ENCODE data around the gene RAET1E.
"Not testable (repeated sequence)": the region's sequence is repeated elsewhere in the genome, so short reads cannot be mapped to it uniquely, and the experiment has no call there.

The RAET1E gene

GRCh38 chr6:149909701-149910470, 12.0 kb upstream of the RAET1E start:
- no peak for DNase-seq (ENCODE audit: low read depth in 2 of 2)

GRCh38 chr6:149908480-149908879, 10.6 kb upstream of the RAET1E start:
- not testable (repeated sequence) for DNase-seq (ENCODE audit: low read depth in 2 of 2)

DNA sequence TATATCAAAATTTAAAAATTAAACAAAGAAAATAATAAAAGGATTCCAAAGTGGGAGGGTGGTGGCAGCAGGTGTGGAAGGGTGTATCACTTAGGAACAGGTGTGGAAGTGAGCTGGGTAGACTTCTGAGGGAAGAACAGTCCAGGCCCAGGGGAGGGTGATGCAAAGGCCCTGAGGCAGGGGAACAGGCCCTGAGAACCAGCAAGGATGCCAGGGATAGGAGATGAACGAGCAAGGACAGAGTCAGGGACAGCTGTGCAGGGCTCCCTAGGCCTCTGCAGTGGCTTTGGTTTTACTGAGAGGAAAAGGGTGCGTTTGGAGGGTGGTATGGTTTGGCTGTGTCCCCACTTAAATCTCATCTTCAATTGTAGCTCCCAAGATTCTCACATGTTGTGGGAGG, 9.4 kb upstream of the RAET1E start:
- no peak for DNase-seq (ENCODE audit: low read depth in 2 of 2)

- no peak for DNase-seq (ENCODE audit: low read depth in 2 of 2)
Measured at GRCh38 chr6:149906405-149906804, 8.5 kb upstream of the RAET1E start.

DNA sequence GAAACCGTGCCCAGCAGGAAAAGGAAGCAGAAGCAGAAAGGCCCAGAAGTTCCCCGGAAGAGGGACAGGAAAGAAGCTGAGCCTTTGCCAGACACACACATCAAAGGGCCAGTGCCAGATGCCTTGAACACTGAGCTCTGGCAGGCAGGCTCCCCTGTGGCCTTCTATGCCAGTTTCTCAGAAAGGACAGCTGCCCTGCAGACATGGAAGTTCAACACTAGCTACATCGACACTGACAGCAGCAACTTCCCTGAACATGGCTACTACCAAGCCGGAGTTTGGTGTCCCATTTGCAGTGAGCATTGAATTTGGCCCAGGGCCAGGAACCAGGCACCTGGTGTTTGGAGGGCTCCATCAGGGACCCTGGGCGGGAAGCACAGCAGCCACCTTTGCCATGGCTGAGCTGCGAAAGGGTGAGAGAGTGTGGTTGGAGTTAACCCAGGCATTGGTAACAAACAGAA, 8.0 kb upstream of the RAET1E start:
- no peak for DNase-seq (ENCODE audit: low read depth in 2 of 2)

DNA sequence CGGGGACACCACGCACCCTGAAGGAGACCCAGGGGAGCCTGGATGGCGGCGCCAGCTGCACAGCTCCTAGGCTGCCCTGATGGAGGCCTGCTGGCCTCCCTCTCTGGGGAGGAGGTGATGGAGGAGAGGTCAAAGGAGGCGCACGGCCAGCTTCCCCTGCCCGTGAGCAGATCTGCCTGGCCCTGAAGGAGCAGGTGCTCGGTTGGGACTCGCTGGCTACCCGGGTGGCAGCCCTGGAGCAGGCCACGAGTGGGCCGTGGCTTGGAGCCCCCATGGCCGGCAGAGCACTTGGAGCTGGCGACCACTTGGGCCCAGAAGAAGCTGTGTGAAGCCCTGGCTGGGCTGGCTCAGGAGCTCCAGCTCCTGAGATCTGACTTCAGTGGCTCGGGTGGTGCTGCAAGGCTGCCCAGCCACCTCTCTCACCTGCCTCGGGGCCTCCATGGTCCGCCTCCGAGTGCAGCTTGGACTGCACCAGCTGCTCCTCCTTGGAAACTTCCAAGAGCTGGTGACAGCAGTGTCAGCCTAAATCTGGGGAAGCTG, 7.5 kb upstream of the RAET1E start:
- DNase-seq (ENCODE audit: low read depth in 2 of 2) = no peak

- DNase-seq (ENCODE audit: low read depth in 2 of 2) = no peak
Measured at GRCh38 chr6:149904661-149905370, 6.9 kb upstream of the RAET1E start.

DNA sequence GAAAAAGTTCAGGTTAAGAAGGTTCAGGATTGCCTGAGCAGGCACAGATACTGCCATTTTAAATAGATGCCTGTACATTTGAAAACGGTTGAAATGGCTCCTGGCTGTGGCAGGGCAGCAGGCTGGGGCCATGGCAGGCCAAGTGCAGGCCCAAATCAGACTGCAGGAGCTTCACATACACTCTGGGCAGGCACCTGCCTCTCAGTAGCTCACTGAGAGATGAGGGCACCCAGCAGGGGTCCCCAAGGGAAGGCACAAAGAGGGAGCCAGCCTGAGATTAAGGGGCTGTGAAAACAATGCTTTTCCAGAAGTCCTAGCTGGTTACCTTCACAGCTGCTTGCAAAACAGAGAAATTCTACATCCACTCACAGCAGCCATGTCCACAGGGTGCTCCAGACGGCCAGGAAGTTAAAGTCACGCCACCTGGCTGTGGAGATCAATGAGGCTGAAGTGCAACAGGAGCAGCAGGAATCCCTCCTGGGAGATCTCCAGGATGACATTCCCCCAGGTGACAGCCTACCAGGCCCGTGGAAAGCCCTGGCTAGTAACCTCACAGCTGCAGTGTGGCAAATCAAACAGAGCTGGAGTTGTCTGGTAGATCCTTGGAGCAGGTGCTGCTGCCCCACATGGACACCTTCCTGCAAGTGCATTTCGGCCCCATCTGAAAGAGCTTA, 6.2 kb upstream of the RAET1E start:
- DNase-seq (ENCODE audit: low read depth in 2 of 2) = no peak

- DNase-seq (ENCODE audit: low read depth in 2 of 2) = no peak
Measured at GRCh38 chr6:149901444-149902140, 3.7 kb upstream of the RAET1E start.

- no peak for DNase-seq (ENCODE audit: low read depth in 2 of 2)
Measured at GRCh38 chr6:149900620-149901443, 2.9 kb upstream of the RAET1E start.

DNA sequence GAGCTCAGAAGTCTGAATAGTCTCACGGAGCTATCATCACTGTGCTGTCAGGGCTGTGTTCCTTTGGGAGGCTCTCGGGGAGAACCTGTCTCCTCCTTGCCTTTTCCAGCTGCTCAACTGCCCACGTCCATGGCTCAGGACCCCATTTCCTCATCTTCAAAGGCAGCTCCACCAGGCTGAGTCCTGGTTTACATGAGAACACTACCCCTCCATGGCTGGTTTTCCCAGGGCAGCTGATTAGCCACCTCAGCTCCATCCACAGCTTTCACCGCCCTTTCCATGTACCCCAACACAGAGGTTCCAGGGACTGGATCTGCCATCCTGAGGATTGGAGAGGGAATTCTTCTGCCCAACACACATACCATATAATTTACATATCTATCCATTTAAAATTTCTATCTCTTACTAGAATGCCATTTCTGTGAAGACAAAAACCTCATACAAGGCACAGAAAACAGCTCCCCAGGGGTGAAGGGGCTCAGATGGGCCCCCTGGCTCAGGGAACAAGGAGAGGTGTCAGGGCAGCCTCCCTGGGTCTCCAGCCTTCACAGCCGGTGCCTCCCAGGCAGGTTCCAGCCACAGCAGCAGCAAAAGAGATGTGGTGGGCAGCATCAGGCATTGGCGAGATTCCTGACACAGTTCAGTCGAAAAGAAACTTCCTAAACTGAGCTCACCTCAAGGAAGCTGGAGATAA, 2.2 kb upstream of the RAET1E start:
- no peak for DNase-seq (ENCODE audit: low read depth in 2 of 2)

DNA sequence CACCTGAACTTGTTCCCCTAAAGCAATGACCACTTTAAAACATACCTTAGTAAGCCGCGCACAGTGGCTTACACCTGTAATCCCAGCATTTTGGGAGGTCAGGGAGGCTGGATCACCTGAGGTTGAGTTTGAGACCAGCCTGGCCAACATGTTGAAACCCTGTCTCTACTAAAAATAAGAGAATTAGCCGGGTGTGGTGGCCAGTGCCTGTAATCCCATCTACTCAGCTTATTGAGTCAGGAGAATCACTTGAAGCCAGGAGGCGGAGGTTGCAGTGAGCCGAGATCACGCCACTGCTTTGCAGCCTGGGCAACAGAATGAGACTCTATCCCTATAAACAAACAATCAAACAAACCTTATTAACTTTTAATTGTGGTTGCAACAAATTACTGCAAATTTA, 1.6 kb upstream of the RAET1E start:
- no peak for DNase-seq (ENCODE audit: low read depth in 2 of 2)

GRCh38 chr6:149898966-149899365, 1.1 kb upstream of the RAET1E start:
- no peak for DNase-seq (ENCODE audit: low read depth in 2 of 2)

GRCh38 chr6:149897015-149897697, 757 bp downstream of the RAET1E start:
- no peak for DNase-seq (ENCODE audit: low read depth in 2 of 2)

- no peak for DNase-seq (ENCODE audit: low read depth in 2 of 2)
Measured at GRCh38 chr6:149896491-149896890, 1.4 kb downstream of the RAET1E start.

DNA sequence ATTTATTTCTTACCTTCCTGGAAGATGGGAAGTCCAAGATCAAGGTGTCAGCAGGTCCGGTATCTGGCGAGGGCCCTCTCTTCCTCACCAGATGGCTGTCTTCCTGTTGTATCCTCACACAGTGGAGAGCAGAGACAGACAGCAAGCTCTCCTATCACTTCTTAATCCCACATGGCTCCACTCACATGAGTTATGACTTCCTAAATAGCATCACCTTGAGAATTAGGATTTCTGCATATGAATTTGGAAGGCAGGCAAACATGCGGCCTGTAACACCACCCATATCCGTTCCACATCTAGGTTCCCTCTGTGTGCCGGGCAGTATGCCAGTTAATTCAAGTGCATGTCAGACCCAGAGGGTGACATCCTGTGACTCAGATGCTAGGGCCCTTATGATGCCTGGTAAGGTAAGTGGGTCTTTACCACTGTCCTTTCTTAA, 2.1 kb downstream of the RAET1E start:
- no peak for DNase-seq (ENCODE audit: low read depth in 2 of 2)

DNA sequence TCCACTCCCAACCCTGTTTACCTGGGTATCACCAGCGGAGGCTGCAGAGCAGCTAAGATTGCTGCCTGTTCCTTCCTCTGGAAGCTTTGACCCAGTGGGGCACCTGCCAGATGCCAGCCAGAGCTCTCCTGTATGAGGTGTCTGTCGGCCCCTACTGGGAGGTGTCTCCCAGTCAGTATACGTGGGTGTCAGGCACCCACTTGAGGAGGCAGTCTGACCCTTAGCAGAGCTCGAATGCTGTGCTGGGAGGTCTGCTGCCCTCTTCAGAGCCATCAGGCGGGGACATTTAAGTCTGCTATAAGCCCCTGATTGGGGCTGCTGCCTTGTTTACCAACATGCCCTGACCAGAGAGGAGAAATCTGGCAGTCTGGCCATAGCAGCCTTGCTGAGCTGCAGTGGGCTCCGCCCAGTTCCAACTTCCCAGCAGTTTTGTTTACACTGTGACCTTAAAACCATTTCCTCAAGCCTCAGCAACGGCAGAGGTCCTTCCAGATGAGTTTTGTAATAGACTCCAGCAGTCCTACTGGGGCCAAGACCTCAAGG, 2.8 kb downstream of the RAET1E start:
- DNase-seq (ENCODE audit: low read depth in 2 of 2) = no peak

GRCh38 chr6:149891864-149892263, 6.0 kb downstream of the RAET1E start:
- not testable (repeated sequence) for DNase-seq (ENCODE audit: low read depth in 2 of 2)

DNA sequence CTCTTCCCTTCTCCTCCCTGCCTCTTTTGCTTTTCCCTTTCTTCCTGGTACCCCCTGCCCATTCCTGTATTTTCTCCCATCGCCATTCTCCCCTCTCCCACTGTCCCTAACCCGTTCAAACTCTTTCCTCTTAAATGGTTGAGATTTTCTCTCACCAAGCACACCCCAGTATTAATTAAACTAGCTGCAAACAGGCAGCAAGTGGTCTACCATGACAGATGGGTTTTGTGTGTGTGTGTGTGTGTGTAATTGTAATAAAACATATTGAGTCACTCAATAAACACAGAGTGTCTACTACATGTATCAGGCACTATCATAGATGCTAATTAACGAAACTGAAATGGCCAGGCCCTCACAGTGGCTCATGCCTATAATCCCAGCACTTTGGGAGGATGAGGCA, 6.7 kb downstream of the RAET1E start:
- DNase-seq (ENCODE audit: low read depth in 2 of 2) = no peak

Measured in activated CD8-positive, alpha-beta memory T cell treated with anti-CD3 and anti-CD28 coated beads for 4 hours (primary cell).